Upper lobe of right lung (tissue), 1 donor: ENCODE data around the gene CGB8. TPM values are rescaled to one million over a fixed set of nuclear protein-coding genes. Genes with fewer than 3 reads are reported as not detected.

ENCODE experiments used
- ATAC-seq: fragments of 200-7000 bp; cut with Tn5 transposase; one replicate; pipeline ENCODE4 v1.9.1; 2020; ENCODE audit warnings: mild to moderate bottlenecking, moderate library complexity
- DNase-seq: peaks from one replicate; pipeline ENCODE4 v3.0.0-alpha.2; 2020
- H3K27ac ChIP-seq: fragments of 200-600 bp; one replicate; pipeline ENCODE4 v1.8.0; 2022
- H3K27me3 ChIP-seq: fragments of 200-600 bp; one replicate; pipeline ENCODE4 v1.8.0; 2022; ENCODE audit warnings: mild to moderate bottlenecking
- H3K36me3 ChIP-seq: fragments of 200-600 bp; one replicate; pipeline ENCODE4 v1.8.0; 2022
- H3K4me1 ChIP-seq: fragments of 200-600 bp; one replicate; pipeline ENCODE4 v1.8.0; 2022
- H3K4me3 ChIP-seq: fragments of 200-600 bp; one replicate; pipeline ENCODE4 v1.8.0; 2022; ENCODE audit warnings: mild to moderate bottlenecking
- H3K9me3 ChIP-seq: fragments of 200-600 bp; one replicate; pipeline ENCODE4 v1.8.0; 2022
- CTCF ChIP-seq: fragments of 200-600 bp; IDR thresholded peaks from one replicate; pipeline ENCODE4 v1.8.0; 2022; ENCODE audit warnings: antibody characterized with exemption
- intact Hi-C: fragments of 100-400 bp; cut with DNase I; formaldehyde crosslinking; loops from one replicate; pipeline ENCODE4 v1.11.0; 2022
- total RNA-seq: library from RNA; stranded (reverse); fragmentation: NEBNext Ultra II Directional; extraction: Animal tissue kit (Norgen Biotek cat#: 25700); gene quantifications from one replicate; pipeline ENCODE4 v1.2.1, GENCODE V29; 2021
- donor health status: DM: no; HTN: yes; CAD: no; lungs with severe emphysema.

CGB8 gene
- total RNA-seq, 1 donor from 2014 or later: not detected

GRCh38 chr19:49086296-49086695 lies 37.4 kb upstream of the CGB8 start:
- no peak for DNase-seq
- H3K36me3 ChIP-seq: peaks cover 37% of the 10 kb centered on the region
- ATAC-seq: no peak
- H3K4me1 ChIP-seq: peaks cover 25% of the 10 kb centered on the region
- peak overlapping the region; percentile 97 for H3K4me3 ChIP-seq
- no peak overlapping the region for H3K27ac ChIP-seq
- no peak for TF ChIP-seq CTCF
- no peaks in the 10 kb centered on the region for H3K27me3 ChIP-seq
- H3K9me3 ChIP-seq: no peaks in the 10 kb centered on the region
- intact Hi-C loops: no loop called here

- Histone ChIP-seq H3K36me3 (peaks cover 33% of the 10 kb centered on the region), H3K27ac (peak overlapping the region; percentile 91), H3K4me3 (peak overlapping the region; percentile 97), H3K9me3 (no peaks in the 10 kb centered on the region), H3K27me3 (no peaks in the 10 kb centered on the region), H3K4me1 (peaks cover 25% of the 10 kb centered on the region)
- intact Hi-C loops: no loop called here
- DNase-seq (no peak), ATAC-seq (no peak)
- no peak for TF ChIP-seq CTCF
Measured at GRCh38 chr19:49085868-49086232, 36.9 kb upstream of the CGB8 start.

GRCh38 chr19:49085020-49085867 lies 36.3 kb upstream of the CGB8 start, which contains the start of gene SNRNP70:
Gene SNRNP70, plus strand, starts transcription at chr19:49085451. Its CDS starts 964 bp downstream, at chr19:49086415.
- peak; percentile 98 for ATAC-seq
- Histone ChIP-seq H3K27me3 (no peaks in the 10 kb centered on the region), H3K27ac (peak within 1 kb of the TSS; percentile 91), H3K9me3 (no peaks in the 10 kb centered on the region), H3K4me3 (peak within 1 kb of the TSS; percentile 97), H3K4me1 (peaks cover 25% of the 10 kb centered on the region), H3K36me3 (peaks cover 27% of the 10 kb centered on the region)
- intact Hi-C loops: no loop called here
- peak; percentile 100 for DNase-seq
- no peak for TF ChIP-seq CTCF

GRCh38 chr19:49084206-49085019 lies 35.5 kb upstream of the CGB8 start:
- Histone ChIP-seq H3K9me3 (no peaks in the 10 kb centered on the region), H3K27ac (peak overlapping the region; percentile 91), H3K36me3 (peaks cover 18% of the 10 kb centered on the region), H3K4me3 (peak overlapping the region; percentile 97), H3K4me1 (peaks cover 25% of the 10 kb centered on the region), H3K27me3 (no peaks in the 10 kb centered on the region)
- no peak for DNase-seq
- intact Hi-C loops: no loop called here
- no peak for TF ChIP-seq CTCF
- no peak for ATAC-seq

- no peak for TF ChIP-seq CTCF
- intact Hi-C loops: no loop called here
Measured at GRCh38 chr19:49081273-49081672, 32.4 kb upstream of the CGB8 start.

More at GRCh38 chr19:49081273-49081672, 32.4 kb upstream of the CGB8 start:
- DNase-seq: no peak
- Histone ChIP-seq H3K27me3 (no peaks in the 10 kb centered on the region), H3K27ac (no peak overlapping the region), H3K4me3 (no peak overlapping the region), H3K4me1 (peaks cover 9% of the 10 kb centered on the region), H3K9me3 (no peaks in the 10 kb centered on the region), H3K36me3 (no peaks in the 10 kb centered on the region)
- ATAC-seq: no peak
